ENCODE measurements around the gene PGAM2.

- TF ChIP-seq POLR2A (IDR thresholded peaks at IDR 0.05), result no peak
- no peak for TF ChIP-seq EP300 (IDR thresholded peaks at IDR 0.05)
Measured at GRCh38 chr7:44107961-44108767, 42.8 kb upstream of the PGAM2 start.

Data from gastroesophageal sphincter (tissue), 2 donors.